Measurements from ENCODE around the gene CHRNA1.

CHRNA1 gene

DNA sequence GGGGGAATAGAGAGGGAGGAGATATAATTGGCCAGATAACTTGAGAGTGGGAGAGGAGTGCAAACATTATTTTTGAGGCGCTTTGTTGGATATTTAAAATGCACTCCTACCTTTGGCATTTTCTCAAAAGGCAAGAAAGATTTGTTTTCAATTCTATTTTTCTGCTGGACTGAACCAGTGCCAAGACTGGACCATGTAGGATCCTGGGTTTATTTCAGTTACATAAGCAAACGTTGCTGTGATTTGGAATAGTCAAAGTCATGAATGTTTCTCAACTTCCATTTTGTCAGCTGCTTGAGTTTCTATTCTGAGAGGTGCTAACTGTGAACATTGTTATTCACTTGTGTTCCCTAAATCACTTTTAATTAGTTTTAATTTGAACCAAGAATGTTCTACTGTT is 8.9 kb upstream of the CHRNA1 start:
- Histone ChIP-seq H3K27me3 (ENCODE audit: control insufficient read depth, low read length) (no peaks in the 10 kb centered on the region; the same call in 1 of the 2 replicates), H3F3A (ENCODE audit: control insufficient read depth, insufficient read depth) (no peaks in the 10 kb centered on the region), H3K36me3 (ENCODE audit: control insufficient read depth, low read length) (no peaks in the 10 kb centered on the region), H3K4me1 (ENCODE audit: control insufficient read depth, low read length) (peaks cover 3% of the 10 kb centered on the region), H3K27ac (ENCODE audit: low read depth, low read length) (no peak overlapping the region), H4K20me1 (ENCODE audit: control insufficient read depth, insufficient read depth, low read depth, low read length) (no peaks in the 10 kb centered on the region), H3K4me3 (ENCODE audit: low read length) (no peak overlapping the region), H3K4me2 (ENCODE audit: low read length) (no peak overlapping the region), H3K79me2 (ENCODE audit: control insufficient read depth, low read length) (no peaks in the 10 kb centered on the region), H3K9me3 (ENCODE audit: control insufficient read depth, insufficient read depth, low read length) (no peaks in the 10 kb centered on the region), H3K9me2 (replicated peaks; ENCODE audit: control insufficient read depth, low read length) (no peaks in the 10 kb centered on the region)
- no peak for TF ChIP-seq EZH2phosphoT487 (IDR thresholded peaks at IDR 0.05; ENCODE audit: borderline replicate concordance, low read length)
- TF ChIP-seq, protein P1, sequence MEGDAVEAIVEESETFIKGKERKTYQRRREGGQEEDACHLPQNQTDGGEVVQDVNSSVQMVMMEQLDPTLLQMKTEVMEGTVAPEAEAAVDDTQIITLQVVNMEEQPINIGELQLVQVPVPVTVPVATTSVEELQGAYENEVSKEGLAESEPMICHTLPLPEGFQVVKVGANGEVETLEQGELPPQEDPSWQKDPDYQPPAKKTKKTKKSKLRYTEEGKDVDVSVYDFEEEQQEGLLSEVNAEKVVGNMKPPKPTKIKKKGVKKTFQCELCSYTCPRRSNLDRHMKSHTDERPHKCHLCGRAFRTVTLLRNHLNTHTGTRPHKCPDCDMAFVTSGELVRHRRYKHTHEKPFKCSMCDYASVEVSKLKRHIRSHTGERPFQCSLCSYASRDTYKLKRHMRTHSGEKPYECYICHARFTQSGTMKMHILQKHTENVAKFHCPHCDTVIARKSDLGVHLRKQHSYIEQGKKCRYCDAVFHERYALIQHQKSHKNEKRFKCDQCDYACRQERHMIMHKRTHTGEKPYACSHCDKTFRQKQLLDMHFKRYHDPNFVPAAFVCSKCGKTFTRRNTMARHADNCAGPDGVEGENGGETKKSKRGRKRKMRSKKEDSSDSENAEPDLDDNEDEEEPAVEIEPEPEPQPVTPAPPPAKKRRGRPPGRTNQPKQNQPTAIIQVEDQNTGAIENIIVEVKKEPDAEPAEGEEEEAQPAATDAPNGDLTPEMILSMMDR (IDR thresholded peaks at IDR 0.05; ENCODE audit: low read depth, low read length, poor library complexity, severe bottlenecking): no peak

DNA sequence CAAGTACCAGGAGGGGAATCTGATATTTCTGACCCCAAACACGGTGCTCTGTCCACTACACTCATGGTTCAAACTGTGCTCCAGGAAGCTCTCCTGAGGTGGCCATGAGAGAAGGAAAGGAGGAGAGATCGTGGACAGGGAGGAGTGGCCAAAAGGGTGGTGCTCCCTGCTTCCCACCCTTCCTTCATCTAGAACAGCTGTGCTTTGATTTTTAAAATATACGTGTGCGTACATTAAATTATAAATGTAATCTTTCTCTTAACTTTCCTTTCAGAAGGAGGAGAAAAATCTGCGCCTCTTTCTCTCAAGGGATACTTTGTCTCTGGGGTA is 8.2 kb upstream of the CHRNA1 start:
- Histone ChIP-seq H3K27me3 (ENCODE audit: control insufficient read depth, low read length) (no peaks in the 10 kb centered on the region; the same call in 1 of the 2 replicates), H3K4me1 (ENCODE audit: control insufficient read depth, low read length) (peaks cover 3% of the 10 kb centered on the region), H3F3A (ENCODE audit: control insufficient read depth, insufficient read depth) (no peaks in the 10 kb centered on the region), H3K36me3 (ENCODE audit: control insufficient read depth, low read length) (no peaks in the 10 kb centered on the region), H3K4me3 (ENCODE audit: low read length) (no peak overlapping the region), H3K4me2 (ENCODE audit: low read length) (no peak overlapping the region), H3K9me2 (replicated peaks; ENCODE audit: control insufficient read depth, low read length) (no peaks in the 10 kb centered on the region), H3K79me2 (ENCODE audit: control insufficient read depth, low read length) (no peaks in the 10 kb centered on the region), H3K27ac (ENCODE audit: low read depth, low read length) (no peak overlapping the region), H4K20me1 (ENCODE audit: control insufficient read depth, insufficient read depth, low read depth, low read length) (no peaks in the 10 kb centered on the region), H3K9me3 (ENCODE audit: control insufficient read depth, insufficient read depth, low read length) (no peaks in the 10 kb centered on the region)
- TF ChIP-seq, protein P1 (IDR thresholded peaks at IDR 0.05; ENCODE audit: low read depth, low read length, poor library complexity, severe bottlenecking): no peak

DNA sequence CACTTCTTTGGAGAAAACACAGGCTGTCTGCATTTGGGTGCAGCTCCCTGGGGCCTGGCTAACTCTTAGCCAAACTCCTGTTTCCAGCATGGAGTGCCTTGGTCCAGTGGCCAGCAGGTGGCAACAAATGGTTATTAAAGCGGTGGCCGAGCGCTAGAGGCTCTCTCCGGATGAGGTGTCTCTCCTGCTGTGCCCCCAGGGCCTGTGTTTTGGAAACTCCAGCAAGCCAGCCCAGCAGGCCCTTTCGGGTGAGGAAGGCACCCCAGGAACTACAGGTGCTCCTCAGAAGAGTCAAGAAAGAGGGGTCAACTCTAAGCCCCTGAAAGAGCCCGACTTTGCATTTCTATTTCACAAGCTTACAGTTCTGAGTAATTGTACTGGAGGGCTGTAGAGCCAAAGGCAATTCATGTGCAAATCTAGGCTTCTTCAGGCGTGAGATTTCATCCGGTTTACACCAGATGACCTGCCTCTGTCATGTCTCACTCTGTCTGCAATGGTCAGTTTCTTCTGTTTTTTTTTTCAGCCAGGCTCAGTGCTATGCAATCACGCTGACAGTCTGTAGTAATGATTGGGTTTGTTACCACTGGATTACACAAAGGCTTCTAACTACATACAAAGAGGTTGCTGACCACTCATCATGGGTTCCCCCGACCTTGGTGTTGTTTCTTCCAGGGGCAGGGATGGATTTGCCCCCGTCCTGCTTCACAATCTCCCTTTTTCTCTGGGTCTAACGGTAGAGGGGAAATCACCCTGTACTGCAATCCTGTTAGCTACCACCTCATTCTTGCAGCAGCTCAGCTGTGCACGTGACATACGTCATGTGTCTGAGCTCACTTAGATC is 7.6 kb upstream of the CHRNA1 start:
- no peak overlapping the region for H3K4me3 ChIP-seq (ENCODE audit: low read length)
- no peaks in the 10 kb centered on the region for H3F3A ChIP-seq (ENCODE audit: control insufficient read depth, insufficient read depth)
- H3K9me2 ChIP-seq (replicated peaks; ENCODE audit: control insufficient read depth, low read length): no peaks in the 10 kb centered on the region
- H3K9me3 ChIP-seq (ENCODE audit: control insufficient read depth, insufficient read depth, low read length): no peaks in the 10 kb centered on the region
- H3K27me3 ChIP-seq (ENCODE audit: control insufficient read depth, low read length): no peaks in the 10 kb centered on the region; the same call in 1 of the 2 replicates
- H3K27ac ChIP-seq (ENCODE audit: low read depth, low read length): no peak overlapping the region
- H3K36me3 ChIP-seq (ENCODE audit: control insufficient read depth, low read length): no peaks in the 10 kb centered on the region
- no peaks in the 10 kb centered on the region for H4K20me1 ChIP-seq (ENCODE audit: control insufficient read depth, insufficient read depth, low read depth, low read length)
- H3K79me2 ChIP-seq (ENCODE audit: control insufficient read depth, low read length): no peaks in the 10 kb centered on the region
- TF ChIP-seq, protein P1 (IDR thresholded peaks at IDR 0.05; ENCODE audit: low read depth, low read length, poor library complexity, severe bottlenecking): peak; percentile 46
- no peak for TF ChIP-seq EZH2phosphoT487 (IDR thresholded peaks at IDR 0.05; ENCODE audit: borderline replicate concordance, low read length)
- no peak overlapping the region for H3K4me2 ChIP-seq (ENCODE audit: low read length)
- H3K4me1 ChIP-seq (ENCODE audit: control insufficient read depth, low read length): peaks cover 3% of the 10 kb centered on the region

Measured in DOHH2 (cell line).